Measurements from ENCODE around the gene YEATS4.
"Not testable (repeated sequence)": the region's sequence is repeated elsewhere in the genome, so short reads cannot be mapped to it uniquely, and the experiment has no call there.

The YEATS4 gene

GRCh38 chr12:69359531-69360347 is at the start of gene YEATS4:
YEATS4 (plus strand) TSS chr12:69359743; CDS start chr12:69359973, 230 bp downstream.
- Histone ChIP-seq H3K4me1 (peaks cover 0 to 20% (median 4%) of the 10 kb centered on the region in 4 donors), H3K4me3 (peak within 1 kb of the TSS; percentile 78 to 96), H3K36me3 (no peaks in the 10 kb centered on the region), H3K27me3 (no peaks in the 10 kb centered on the region), H3K27ac (peak within 1 kb of the TSS; percentile 95 to 99), H3K9me3 (no peaks in the 10 kb centered on the region)
- peak; percentile 82 to 93 for DNase-seq
- intact Hi-C loops (cut with DNase I; ENCODE audit: low total_unique reads), result loop anchor here (10.0 kb wide), 1 partner anchor 285 kb away; no protein-coding TSS in a partner anchor
- TF ChIP-seq CTCF (IDR thresholded peaks at IDR 0.05), result peak in 1 of 2 experiments; percentile 24

- TF ChIP-seq CTCF (IDR thresholded peaks at IDR 0.05), result no peak
Observed at GRCh38 chr12:69313209-69313608, 46.3 kb upstream of the YEATS4 start.

GRCh38 chr12:69316784-69317183 is 42.8 kb upstream of the YEATS4 start:
- intact Hi-C loops (cut with DNase I; ENCODE audit: low total_unique reads); H3K27me3 ChIP-seq; H3K36me3 ChIP-seq; H3K9me3 ChIP-seq; H3K27ac ChIP-seq; H3K4me1 ChIP-seq; DNase-seq; H3K4me3 ChIP-seq: not testable (repeated sequence)

More at GRCh38 chr12:69313209-69313608, 46.3 kb upstream of the YEATS4 start:
- Histone ChIP-seq H3K27ac (no peak overlapping the region), H3K9me3 (no peaks in the 10 kb centered on the region), H3K4me1 (no peaks in the 10 kb centered on the region), H3K4me3 (no peak overlapping the region), H3K36me3 (no peaks in the 10 kb centered on the region), H3K27me3 (no peaks in the 10 kb centered on the region)
- DNase-seq, result no peak
- intact Hi-C loops (cut with DNase I; ENCODE audit: low total_unique reads), result no loop called here

- DNase-seq; intact Hi-C loops (cut with DNase I; ENCODE audit: low total_unique reads); H3K36me3 ChIP-seq; H3K4me1 ChIP-seq; H3K4me3 ChIP-seq; H3K9me3 ChIP-seq; H3K27me3 ChIP-seq; H3K27ac ChIP-seq: not testable (repeated sequence)
Observed at GRCh38 chr12:69317233-69317632, 42.3 kb upstream of the YEATS4 start.

GRCh38 chr12:69318225-69318624 is 41.3 kb upstream of the YEATS4 start:
- Histone ChIP-seq H3K27me3 (no peaks in the 10 kb centered on the region), H3K27ac (no peak overlapping the region), H3K9me3 (peaks cover 0 to 4% (median 0%) of the 10 kb centered on the region in 3 donors), H3K4me3 (no peak overlapping the region), H3K36me3 (no peaks in the 10 kb centered on the region), H3K4me1 (no peaks in the 10 kb centered on the region)
- intact Hi-C loops (cut with DNase I; ENCODE audit: low total_unique reads), result no loop called here
- DNase-seq, result no peak
- no peak for TF ChIP-seq CTCF (IDR thresholded peaks at IDR 0.05)

GRCh38 chr12:69321351-69321750 is 38.2 kb upstream of the YEATS4 start:
- peaks cover 0 to 4% (median 0%) of the 10 kb centered on the region in 3 donors for H3K9me3 ChIP-seq
- H3K27me3 ChIP-seq, result peaks cover 0 to 2% of the 10 kb centered on the region in 2 donors
- H3K27ac ChIP-seq, result no peak overlapping the region
- H3K4me1 ChIP-seq, result no peaks in the 10 kb centered on the region
- H3K36me3 ChIP-seq, result no peaks in the 10 kb centered on the region
- no peak for DNase-seq
- intact Hi-C loops (cut with DNase I; ENCODE audit: low total_unique reads), result no loop called here
- TF ChIP-seq CTCF (IDR thresholded peaks at IDR 0.05), result no peak
- H3K4me3 ChIP-seq, result no peak overlapping the region

Data from tibial artery (tissue), 4 donors.